Stimulated activated naive B cell treated with anti-CD40 and anti-IgM and Interleukin-4, amounts not matched to agents 10 μg/mL and 1 μg/mL and 100 μg/mL, for 72 hours (primary cell): Measurements from ENCODE around the gene TEX2.

ENCODE experiments used
- ATAC-seq, 2 donors: fragments of 150-1000 bp; cut with Tn5 transposase; replicated peaks; 2 replicates each; pipeline ENCODE4 v1.10.0; 2021; ENCODE audit warnings: moderate library complexity in 1 of 2
- DNase-seq: peaks from one replicate; pipeline ENCODE4 v3.0.0; 2021
- H3K27ac Mint-ChIP-seq: one replicate; pipeline ENCODE4 v1.8.0; 2022; ENCODE audit warnings: mild to moderate bottlenecking, mixed read lengths
- H3K27me3 Mint-ChIP-seq, 2 donors: one replicate each; pipeline ENCODE4 v1.8.0; 2022; ENCODE audit warnings: mixed read lengths in 2 of 2
- H3K36me3 Mint-ChIP-seq, 2 donors: one replicate each; pipeline ENCODE4 v1.8.0; 2022; ENCODE audit warnings: mixed read lengths in 2 of 2, mild to moderate bottlenecking in 1 of 2
- H3K4me1 Mint-ChIP-seq, 2 donors: one replicate each; pipeline ENCODE4 v1.8.0; 2022; ENCODE audit warnings: mixed read lengths in 2 of 2, mild to moderate bottlenecking in 1 of 2
- H3K4me3 Mint-ChIP-seq, 2 donors: one replicate each; pipeline ENCODE4 v1.8.0; 2022; ENCODE audit warnings: mild to moderate bottlenecking in 2 of 2, mixed read lengths in 2 of 2, moderate library complexity in 1 of 2
- H3K9me3 Mint-ChIP-seq, 2 donors: one replicate each; pipeline ENCODE4 v1.8.0; 2022; ENCODE audit warnings: mixed read lengths in 2 of 2, mild to moderate bottlenecking in 1 of 2

Gene TEX2

GRCh38 chr17:64145375-64145750 is 117.7 kb downstream of the TEX2 start:
- ATAC-seq (no peak), DNase-seq (no peak)
- Mint-ChIP-seq H3K4me1 (peaks cover 13 to 29% of the 10 kb centered on the region in 2 donors), H3K36me3 (peaks cover 17 to 25% of the 10 kb centered on the region in 2 donors), H3K27me3 (no peaks in the 10 kb centered on the region), H3K4me3 (no peak overlapping the region), H3K27ac (no peak overlapping the region), H3K9me3 (no peaks in the 10 kb centered on the region)

GRCh38 chr17:64139542-64139941 is 123.5 kb downstream of the TEX2 start:
- peaks cover 0 to 4% of the 10 kb centered on the region in 2 donors for H3K27me3 Mint-ChIP-seq
- no peaks in the 10 kb centered on the region for H3K4me1 Mint-ChIP-seq
- ATAC-seq (no peak), DNase-seq (no peak)
- H3K36me3 Mint-ChIP-seq, result no peaks in the 10 kb centered on the region
- H3K4me3 Mint-ChIP-seq, result no peak overlapping the region
- no peaks in the 10 kb centered on the region for H3K9me3 Mint-ChIP-seq
- H3K27ac Mint-ChIP-seq, result no peak overlapping the region

GRCh38 chr17:64138441-64138840 is 124.6 kb downstream of the TEX2 start:
- DNase-seq (no peak), ATAC-seq (no peak)
- peaks cover 0 to 4% of the 10 kb centered on the region in 2 donors for H3K27me3 Mint-ChIP-seq
- H3K36me3 Mint-ChIP-seq, result no peaks in the 10 kb centered on the region
- H3K4me1 Mint-ChIP-seq, result peaks cover 3 to 4% of the 10 kb centered on the region in 2 donors
- no peaks in the 10 kb centered on the region for H3K9me3 Mint-ChIP-seq
- no peak overlapping the region for H3K4me3 Mint-ChIP-seq
- no peak overlapping the region for H3K27ac Mint-ChIP-seq

GRCh38 chr17:64135000-64135399 is 128.1 kb downstream of the TEX2 start:
- DNase-seq, result no peak
- Mint-ChIP-seq H3K27me3 (peaks cover 0 to 4% of the 10 kb centered on the region in 2 donors), H3K27ac (no peak overlapping the region), H3K4me1 (peaks cover 21 to 35% of the 10 kb centered on the region in 2 donors), H3K36me3 (no peaks in the 10 kb centered on the region), H3K4me3 (no peak overlapping the region), H3K9me3 (no peaks in the 10 kb centered on the region)
- no peak for ATAC-seq

GRCh38 chr17:64134216-64134970 is 128.7 kb downstream of the TEX2 start:
- Mint-ChIP-seq H3K9me3 (no peaks in the 10 kb centered on the region), H3K4me1 (peaks cover 21 to 35% of the 10 kb centered on the region in 2 donors), H3K27me3 (peaks cover 0 to 4% of the 10 kb centered on the region in 2 donors), H3K27ac (no peak overlapping the region), H3K36me3 (no peaks in the 10 kb centered on the region), H3K4me3 (no peak overlapping the region)
- DNase-seq (no peak), ATAC-seq (no peak)

- no peak overlapping the region for H3K27ac Mint-ChIP-seq
- peaks cover 0 to 4% of the 10 kb centered on the region in 2 donors for H3K27me3 Mint-ChIP-seq
- no peaks in the 10 kb centered on the region for H3K9me3 Mint-ChIP-seq
- no peaks in the 10 kb centered on the region for H3K36me3 Mint-ChIP-seq
- H3K4me1 Mint-ChIP-seq, result peaks cover 26 to 42% of the 10 kb centered on the region in 2 donors
- DNase-seq, result no peak
- no peak for ATAC-seq
- no peak overlapping the region for H3K4me3 Mint-ChIP-seq
Measured at GRCh38 chr17:64133546-64134215, 129.4 kb downstream of the TEX2 start.

GRCh38 chr17:64131606-64132270 is 131.3 kb downstream of the TEX2 start:
- H3K9me3 Mint-ChIP-seq, result no peaks in the 10 kb centered on the region
- DNase-seq, result peak; percentile 24
- ATAC-seq, result peak; percentile 30 to 31
- H3K4me1 Mint-ChIP-seq, result peaks cover 26 to 43% of the 10 kb centered on the region in 2 donors
- H3K27ac Mint-ChIP-seq, result peak overlapping the region; percentile 73
- H3K27me3 Mint-ChIP-seq, result peaks cover 0 to under 1% of the 10 kb centered on the region in 2 donors
- peak overlapping the region; percentile 10 to 36 for H3K4me3 Mint-ChIP-seq
- H3K36me3 Mint-ChIP-seq, result no peaks in the 10 kb centered on the region

GRCh38 chr17:64130559-64131001 is 132.5 kb downstream of the TEX2 start:
- ATAC-seq, result peak; percentile 26 to 30
- no peaks in the 10 kb centered on the region for H3K27me3 Mint-ChIP-seq
- H3K36me3 Mint-ChIP-seq, result no peaks in the 10 kb centered on the region
- H3K4me1 Mint-ChIP-seq, result peaks cover 26 to 43% of the 10 kb centered on the region in 2 donors
- H3K27ac Mint-ChIP-seq, result peak overlapping the region; percentile 95
- H3K9me3 Mint-ChIP-seq, result no peaks in the 10 kb centered on the region
- DNase-seq, result peak; percentile 43
- H3K4me3 Mint-ChIP-seq, result peak overlapping the region; percentile 83 to 84

- Mint-ChIP-seq H3K36me3 (no peaks in the 10 kb centered on the region), H3K4me1 (peaks cover 26 to 43% of the 10 kb centered on the region in 2 donors), H3K9me3 (no peaks in the 10 kb centered on the region), H3K27me3 (no peaks in the 10 kb centered on the region), H3K27ac (peak within 1 kb of the TSS; percentile 95), H3K4me3 (peak within 1 kb of the TSS; percentile 83 to 84)
- ATAC-seq, result peak; percentile 82 to 87
- peak; percentile 84 for DNase-seq
Measured at GRCh38 chr17:64129765-64130558, 133.1 kb downstream of the TEX2 start, which contains the start of gene ERN1. Gene ERN1 (minus strand): TSS chr17:64130144. CDS start chr17:64130029, 115 bp downstream.

GRCh38 chr17:64129515-64129764 is 133.6 kb downstream of the TEX2 start:
- Mint-ChIP-seq H3K27ac (no peak overlapping the region), H3K4me3 (peak overlapping the region; percentile 83 to 84), H3K27me3 (no peaks in the 10 kb centered on the region), H3K9me3 (no peaks in the 10 kb centered on the region), H3K4me1 (peaks cover 27 to 43% of the 10 kb centered on the region in 2 donors), H3K36me3 (peaks cover 2 to 4% of the 10 kb centered on the region in 2 donors)
- DNase-seq, result no peak
- no peak for ATAC-seq

- Mint-ChIP-seq H3K4me1 (peaks cover 28 to 43% of the 10 kb centered on the region in 2 donors), H3K27me3 (no peaks in the 10 kb centered on the region), H3K27ac (peak overlapping the region; percentile 51), H3K9me3 (no peaks in the 10 kb centered on the region), H3K36me3 (peaks cover 3 to 6% of the 10 kb centered on the region in 2 donors), H3K4me3 (peak overlapping the region; percentile 81 to 83)
- ATAC-seq, result no peak
- no peak for DNase-seq
Measured at GRCh38 chr17:64128787-64129514, 134.1 kb downstream of the TEX2 start.

GRCh38 chr17:64126918-64127317 is 136.1 kb downstream of the TEX2 start:
- peaks cover 22 to 27% of the 10 kb centered on the region in 2 donors for H3K4me1 Mint-ChIP-seq
- no peak for ATAC-seq

GRCh38 chr17:64125937-64126336 is 137.1 kb downstream of the TEX2 start:
- Mint-ChIP-seq H3K36me3 (peaks cover 3 to 6% of the 10 kb centered on the region in 2 donors), H3K4me1 (peaks cover 17 to 25% of the 10 kb centered on the region in 2 donors), H3K9me3 (no peaks in the 10 kb centered on the region), H3K27me3 (no peaks in the 10 kb centered on the region), H3K27ac (no peak overlapping the region), H3K4me3 (no peak overlapping the region)
- DNase-seq, result no peak
- ATAC-seq, result no peak

More at GRCh38 chr17:64126918-64127317, 136.1 kb downstream of the TEX2 start:
- H3K27me3 Mint-ChIP-seq, result no peaks in the 10 kb centered on the region
- peaks cover 3 to 6% of the 10 kb centered on the region in 2 donors for H3K36me3 Mint-ChIP-seq
- DNase-seq, result no peak
- no peak overlapping the region for H3K27ac Mint-ChIP-seq
- H3K9me3 Mint-ChIP-seq, result no peaks in the 10 kb centered on the region
- no peak overlapping the region for H3K4me3 Mint-ChIP-seq
